ENCODE results near the gene NCKAP5. TPM values are rescaled to one million over a fixed set of nuclear protein-coding genes. Genes with fewer than 3 reads are reported as not detected.
"Not testable (repeated sequence)": the region's sequence is repeated elsewhere in the genome, so short reads cannot be mapped to it uniquely, and the experiment has no call there.

The NCKAP5 gene
- total and polyA plus RNA-seq, 2 donors, result 1.9 to 2.0 TPM

DNA sequence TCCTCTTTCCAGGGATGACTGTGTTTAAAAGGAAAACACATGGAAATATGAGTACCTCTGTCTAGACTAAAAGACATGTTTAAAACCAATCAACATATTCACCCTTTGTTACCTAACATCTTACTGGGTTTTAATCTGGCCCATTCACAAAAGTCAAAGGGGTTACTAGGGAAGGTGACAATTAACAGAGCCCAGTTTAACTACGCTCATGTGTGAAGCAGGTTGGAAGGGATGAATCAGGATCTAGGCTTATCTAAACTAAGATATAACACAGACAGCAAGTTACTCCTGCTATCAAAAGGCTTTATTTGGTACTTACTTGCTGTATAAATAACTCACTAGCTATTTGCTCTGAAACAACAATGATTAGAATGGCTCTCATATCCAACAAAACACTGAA, 337.0 kb downstream of the NCKAP5 start:
- Histone ChIP-seq H3K9me3 (ENCODE audit: control insufficient read depth in 2 of 2, insufficient read depth in 1 of 2, low read length in 1 of 2) (no peaks in the 10 kb centered on the region), H3K27ac (ENCODE audit: low read depth in 1 of 2, low read length in 1 of 2) (no peak overlapping the region), H3K4me1 (ENCODE audit: control insufficient read depth in 2 of 2, insufficient read depth in 2 of 2, low read length in 2 of 2) (no peaks in the 10 kb centered on the region), H3K27me3 (ENCODE audit: control insufficient read depth in 2 of 2, insufficient read depth in 1 of 2, low read length in 1 of 2) (no peaks in the 10 kb centered on the region), H3K36me3 (ENCODE audit: control insufficient read depth in 2 of 2, insufficient read depth in 2 of 2, low read length in 1 of 2) (no peaks in the 10 kb centered on the region), H3K4me3 (ENCODE audit: low read length in 2 of 2) (no peak overlapping the region)
- 91% methylated on average over 1 of the region's 1 CpG for WGBS
- DNase-seq (ENCODE audit: low read depth in 6 of 9, low spot score in 9 of 9), result no peak

DNA sequence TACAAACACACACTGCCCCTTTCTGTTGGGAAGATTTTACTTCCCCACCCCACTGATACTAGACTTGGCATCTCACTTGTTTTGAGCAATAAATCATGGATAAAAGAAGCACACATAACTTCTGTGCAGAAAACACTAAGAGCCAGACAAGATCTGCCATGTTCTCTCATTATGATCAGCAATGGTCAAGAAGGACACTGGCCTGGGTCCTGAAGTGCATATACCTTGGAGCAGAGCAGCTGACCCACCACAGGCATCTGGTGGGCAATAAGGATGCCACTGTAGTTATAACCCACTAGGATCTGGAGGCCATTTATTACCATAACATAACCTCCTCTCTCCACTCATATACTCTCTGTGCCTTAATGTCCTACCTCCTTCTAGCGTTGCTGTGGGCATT, 338.3 kb downstream of the NCKAP5 start:
- Histone ChIP-seq H3K4me1 (ENCODE audit: control insufficient read depth in 2 of 2, insufficient read depth in 2 of 2, low read length in 2 of 2) (no peaks in the 10 kb centered on the region), H3K4me3 (ENCODE audit: low read length in 2 of 2) (no peak overlapping the region), H3K27me3 (ENCODE audit: control insufficient read depth in 2 of 2, insufficient read depth in 1 of 2, low read length in 1 of 2) (no peaks in the 10 kb centered on the region), H3K9me3 (ENCODE audit: control insufficient read depth in 2 of 2, insufficient read depth in 1 of 2, low read length in 1 of 2) (no peaks in the 10 kb centered on the region), H3K27ac (ENCODE audit: low read depth in 1 of 2, low read length in 1 of 2) (no peak overlapping the region), H3K36me3 (ENCODE audit: control insufficient read depth in 2 of 2, insufficient read depth in 2 of 2, low read length in 1 of 2) (no peaks in the 10 kb centered on the region)
- 94% methylated on average over 1 of the region's 1 CpG for WGBS
- DNase-seq (ENCODE audit: low read depth in 6 of 9, low spot score in 9 of 9), result no peak

DNA sequence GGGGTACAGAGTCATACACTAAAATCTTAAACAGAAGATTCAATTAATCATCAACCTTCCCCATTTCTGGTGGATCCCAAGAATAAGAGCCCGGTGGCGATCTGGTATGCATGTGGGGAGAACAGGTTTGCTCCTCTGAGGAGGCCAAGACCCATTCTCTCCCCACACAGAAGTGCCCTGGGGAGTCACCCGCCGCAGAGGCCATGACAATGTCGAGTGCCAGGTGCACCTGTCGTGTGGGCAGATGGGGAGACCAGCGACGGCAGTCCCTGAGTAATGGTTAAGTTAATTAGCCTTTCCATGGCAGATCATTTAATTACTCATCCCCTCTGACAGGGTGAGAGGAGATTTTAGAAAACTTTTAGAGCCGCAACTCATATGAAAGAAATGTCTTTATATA, 345.0 kb downstream of the NCKAP5 start:
- 92% methylated on average over 9 of the region's 9 CpGs for WGBS
- no peaks in the 10 kb centered on the region for H3K27me3 ChIP-seq (ENCODE audit: control insufficient read depth in 2 of 2, insufficient read depth in 1 of 2, low read length in 1 of 2)
- no peak overlapping the region for H3K4me3 ChIP-seq (ENCODE audit: low read length in 2 of 2)
- no peak overlapping the region for H3K27ac ChIP-seq (ENCODE audit: low read depth in 1 of 2, low read length in 1 of 2)
- H3K4me1 ChIP-seq (ENCODE audit: control insufficient read depth in 2 of 2, insufficient read depth in 2 of 2, low read length in 2 of 2), result no peaks in the 10 kb centered on the region
- H3K9me3 ChIP-seq (ENCODE audit: control insufficient read depth in 2 of 2, insufficient read depth in 1 of 2, low read length in 1 of 2), result no peaks in the 10 kb centered on the region
- no peaks in the 10 kb centered on the region for H3K36me3 ChIP-seq (ENCODE audit: control insufficient read depth in 2 of 2, insufficient read depth in 2 of 2, low read length in 1 of 2)
- DNase-seq (ENCODE audit: low read depth in 6 of 9, low spot score in 9 of 9), result no peak

DNA sequence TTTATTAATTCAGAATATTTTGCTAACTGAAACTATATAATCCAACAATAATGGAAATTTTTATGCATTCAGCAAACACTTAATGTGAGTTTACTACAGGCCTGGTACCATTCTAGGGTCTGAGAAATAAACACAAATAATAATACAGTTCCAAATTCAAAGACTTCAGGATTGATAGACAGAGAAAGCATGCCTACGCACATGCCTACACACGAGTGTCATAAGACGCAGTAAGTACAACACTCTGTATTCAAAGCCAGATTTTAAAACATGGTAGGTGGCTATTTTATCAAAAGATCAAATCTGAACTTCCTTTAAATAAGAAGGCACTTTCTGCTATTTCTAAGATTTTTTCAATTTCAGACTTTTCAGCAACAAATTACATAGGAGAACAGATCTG, 346.9 kb downstream of the NCKAP5 start:
- Histone ChIP-seq H3K4me3 (ENCODE audit: low read length in 2 of 2) (no peak overlapping the region), H3K36me3 (ENCODE audit: control insufficient read depth in 2 of 2, insufficient read depth in 2 of 2, low read length in 1 of 2) (no peaks in the 10 kb centered on the region), H3K9me3 (ENCODE audit: control insufficient read depth in 2 of 2, insufficient read depth in 1 of 2, low read length in 1 of 2) (no peaks in the 10 kb centered on the region), H3K27me3 (ENCODE audit: control insufficient read depth in 2 of 2, insufficient read depth in 1 of 2, low read length in 1 of 2) (no peaks in the 10 kb centered on the region), H3K27ac (ENCODE audit: low read depth in 1 of 2, low read length in 1 of 2) (no peak overlapping the region), H3K4me1 (ENCODE audit: control insufficient read depth in 2 of 2, insufficient read depth in 2 of 2, low read length in 2 of 2) (no peaks in the 10 kb centered on the region)
- no peak for DNase-seq (ENCODE audit: low read depth in 6 of 9, low spot score in 9 of 9)
- WGBS, result 94% methylated on average over 3 of the region's 3 CpGs

DNA sequence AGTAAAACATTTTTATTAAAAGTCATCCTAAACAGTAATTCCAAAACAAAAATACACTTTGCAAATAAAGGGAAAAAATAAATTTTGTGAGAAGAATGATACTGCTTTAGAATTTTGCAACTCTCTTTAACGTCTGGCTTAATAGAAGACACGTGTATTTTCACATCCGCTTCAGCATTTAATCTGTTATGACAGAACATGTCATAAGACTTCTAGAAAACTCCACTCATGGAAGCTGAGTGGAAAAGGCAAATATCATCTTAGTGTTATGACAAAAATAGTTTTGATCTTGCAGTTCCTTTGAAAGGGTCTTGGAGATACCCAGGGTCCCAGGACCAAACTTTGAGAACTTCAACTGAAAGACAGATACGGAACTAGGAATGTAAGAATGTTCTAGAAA, 350.1 kb downstream of the NCKAP5 start:
- H3K4me1 ChIP-seq (ENCODE audit: control insufficient read depth in 2 of 2, insufficient read depth in 2 of 2, low read length in 2 of 2), result no peaks in the 10 kb centered on the region
- H3K27me3 ChIP-seq (ENCODE audit: control insufficient read depth in 2 of 2, insufficient read depth in 1 of 2, low read length in 1 of 2), result no peaks in the 10 kb centered on the region
- no peaks in the 10 kb centered on the region for H3K9me3 ChIP-seq (ENCODE audit: control insufficient read depth in 2 of 2, insufficient read depth in 1 of 2, low read length in 1 of 2)
- WGBS, result 95% methylated on average over 4 of the region's 4 CpGs
- no peak for DNase-seq (ENCODE audit: low read depth in 6 of 9, low spot score in 9 of 9)
- H3K36me3 ChIP-seq (ENCODE audit: control insufficient read depth in 2 of 2, insufficient read depth in 2 of 2, low read length in 1 of 2), result no peaks in the 10 kb centered on the region
- H3K4me3 ChIP-seq (ENCODE audit: low read length in 2 of 2), result no peak overlapping the region
- H3K27ac ChIP-seq (ENCODE audit: low read depth in 1 of 2, low read length in 1 of 2), result no peak overlapping the region

DNA sequence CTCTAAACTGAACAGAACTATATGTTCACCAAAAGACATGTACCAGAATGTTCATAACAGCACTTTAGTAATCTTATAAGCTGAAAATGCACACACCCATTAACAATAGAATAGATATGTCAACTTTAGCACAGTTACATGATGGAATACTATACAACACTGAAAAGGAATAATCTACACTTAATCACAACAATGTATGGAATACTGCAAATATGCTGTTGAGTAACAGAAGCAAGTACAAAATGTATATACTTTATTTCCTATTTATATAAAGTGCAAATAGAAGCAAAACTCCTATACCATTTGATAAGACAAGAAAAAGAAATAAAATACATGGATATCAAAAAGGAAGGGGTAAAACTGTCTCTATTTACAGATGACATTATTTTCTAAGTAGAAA, 352.8 kb downstream of the NCKAP5 start:
- Histone ChIP-seq H3K4me3 (ENCODE audit: low read length in 2 of 2) (no peak overlapping the region), H3K27ac (ENCODE audit: low read depth in 1 of 2, low read length in 1 of 2) (no peak overlapping the region), H3K9me3 (ENCODE audit: control insufficient read depth in 2 of 2, insufficient read depth in 1 of 2, low read length in 1 of 2) (no peaks in the 10 kb centered on the region), H3K27me3 (ENCODE audit: control insufficient read depth in 2 of 2, insufficient read depth in 1 of 2, low read length in 1 of 2) (no peaks in the 10 kb centered on the region), H3K36me3 (ENCODE audit: control insufficient read depth in 2 of 2, insufficient read depth in 2 of 2, low read length in 1 of 2) (no peaks in the 10 kb centered on the region), H3K4me1 (ENCODE audit: control insufficient read depth in 2 of 2, insufficient read depth in 2 of 2, low read length in 2 of 2) (no peaks in the 10 kb centered on the region)
- DNase-seq (ENCODE audit: low read depth in 6 of 9, low spot score in 9 of 9), result no peak

DNA sequence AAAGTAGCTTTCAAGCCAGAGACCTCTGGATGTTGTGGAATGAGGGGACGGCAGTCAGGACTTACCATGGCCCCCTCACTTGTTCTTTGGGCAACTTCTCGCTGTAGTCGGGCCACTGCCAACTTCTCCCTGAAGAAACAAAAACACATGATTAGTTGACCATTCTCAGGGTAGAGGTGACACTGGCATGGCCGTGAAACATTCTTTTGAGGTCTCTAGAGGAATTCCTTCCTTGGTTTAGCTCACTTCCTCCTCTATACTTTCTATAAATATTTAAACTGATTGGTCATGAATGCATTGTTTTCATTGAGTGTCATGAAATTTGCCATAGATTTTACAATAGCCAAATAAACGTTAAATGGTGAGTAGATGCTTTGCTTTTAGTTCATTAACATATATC, 354.6 kb downstream of the NCKAP5 start:
- Histone ChIP-seq H3K9me3 (ENCODE audit: control insufficient read depth in 2 of 2, insufficient read depth in 1 of 2, low read length in 1 of 2) (no peaks in the 10 kb centered on the region), H3K36me3 (ENCODE audit: control insufficient read depth in 2 of 2, insufficient read depth in 2 of 2, low read length in 1 of 2) (no peaks in the 10 kb centered on the region), H3K4me1 (ENCODE audit: control insufficient read depth in 2 of 2, insufficient read depth in 2 of 2, low read length in 2 of 2) (no peaks in the 10 kb centered on the region), H3K27ac (ENCODE audit: low read depth in 1 of 2, low read length in 1 of 2) (no peak overlapping the region), H3K27me3 (ENCODE audit: control insufficient read depth in 2 of 2, insufficient read depth in 1 of 2, low read length in 1 of 2) (no peaks in the 10 kb centered on the region), H3K4me3 (ENCODE audit: low read length in 2 of 2) (no peak overlapping the region)
- 78% methylated on average over 5 of the region's 5 CpGs for WGBS
- DNase-seq (ENCODE audit: low read depth in 6 of 9, low spot score in 9 of 9), result no peak

DNA sequence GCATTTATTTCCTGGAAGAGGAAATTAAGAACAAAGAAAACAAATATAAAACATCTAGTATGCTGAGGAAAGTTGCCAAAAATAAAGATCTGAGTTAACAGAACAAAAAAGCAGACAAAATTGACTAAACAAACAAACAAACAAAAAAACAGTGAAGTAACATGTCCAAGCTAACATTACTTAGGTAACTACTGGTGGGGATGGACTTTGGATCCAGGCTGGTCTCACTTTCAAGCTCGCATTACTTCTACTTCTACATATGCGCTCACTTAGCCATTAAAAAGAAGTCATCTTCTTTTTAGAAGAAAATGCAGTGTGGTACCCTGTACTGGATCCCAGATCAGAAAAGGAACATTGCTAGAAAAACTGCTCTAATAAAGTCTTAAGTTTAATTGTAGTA, 358.9 kb downstream of the NCKAP5 start:
- Histone ChIP-seq H3K27me3 (ENCODE audit: control insufficient read depth in 2 of 2, insufficient read depth in 1 of 2, low read length in 1 of 2) (no peaks in the 10 kb centered on the region), H3K4me1 (ENCODE audit: control insufficient read depth in 2 of 2, insufficient read depth in 2 of 2, low read length in 2 of 2) (no peaks in the 10 kb centered on the region), H3K4me3 (ENCODE audit: low read length in 2 of 2) (no peak overlapping the region), H3K36me3 (ENCODE audit: control insufficient read depth in 2 of 2, insufficient read depth in 2 of 2, low read length in 1 of 2) (no peaks in the 10 kb centered on the region), H3K9me3 (ENCODE audit: control insufficient read depth in 2 of 2, insufficient read depth in 1 of 2, low read length in 1 of 2) (no peaks in the 10 kb centered on the region), H3K27ac (ENCODE audit: low read depth in 1 of 2, low read length in 1 of 2) (no peak overlapping the region)
- no peak for DNase-seq (ENCODE audit: low read depth in 6 of 9, low spot score in 9 of 9)
- WGBS, result 97% methylated on average over 2 of the region's 2 CpGs

DNA sequence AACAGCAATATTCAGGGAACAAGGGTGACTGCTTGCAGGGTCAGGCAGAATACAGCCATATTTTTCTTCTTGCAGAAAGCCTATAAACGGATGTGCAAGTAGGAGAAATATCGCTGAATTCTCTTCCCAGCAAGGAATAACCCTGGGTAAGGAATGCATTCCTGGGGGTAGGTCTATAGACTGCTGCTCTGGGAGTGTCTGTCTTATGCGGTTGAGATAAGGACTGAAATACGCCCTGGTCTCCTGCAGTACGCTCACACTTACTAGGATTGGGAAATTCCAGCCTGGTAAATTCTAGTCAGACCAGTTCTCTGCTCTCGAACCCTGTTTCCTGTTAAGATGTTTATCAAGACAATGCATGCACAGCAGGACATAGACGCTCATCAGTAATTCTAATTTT, 361.6 kb downstream of the NCKAP5 start:
- H3K4me3 ChIP-seq (ENCODE audit: low read length in 2 of 2); DNase-seq (ENCODE audit: low read depth in 6 of 9, low spot score in 9 of 9); H3K27ac ChIP-seq (ENCODE audit: low read depth in 1 of 2, low read length in 1 of 2); H3K9me3 ChIP-seq (ENCODE audit: control insufficient read depth in 2 of 2, insufficient read depth in 1 of 2, low read length in 1 of 2); H3K27me3 ChIP-seq (ENCODE audit: control insufficient read depth in 2 of 2, insufficient read depth in 1 of 2, low read length in 1 of 2); H3K4me1 ChIP-seq (ENCODE audit: control insufficient read depth in 2 of 2, insufficient read depth in 2 of 2, low read length in 2 of 2); H3K36me3 ChIP-seq (ENCODE audit: control insufficient read depth in 2 of 2, insufficient read depth in 2 of 2, low read length in 1 of 2): not testable (repeated sequence)
- WGBS, result 92% methylated on average over 7 of the region's 7 CpGs

DNA sequence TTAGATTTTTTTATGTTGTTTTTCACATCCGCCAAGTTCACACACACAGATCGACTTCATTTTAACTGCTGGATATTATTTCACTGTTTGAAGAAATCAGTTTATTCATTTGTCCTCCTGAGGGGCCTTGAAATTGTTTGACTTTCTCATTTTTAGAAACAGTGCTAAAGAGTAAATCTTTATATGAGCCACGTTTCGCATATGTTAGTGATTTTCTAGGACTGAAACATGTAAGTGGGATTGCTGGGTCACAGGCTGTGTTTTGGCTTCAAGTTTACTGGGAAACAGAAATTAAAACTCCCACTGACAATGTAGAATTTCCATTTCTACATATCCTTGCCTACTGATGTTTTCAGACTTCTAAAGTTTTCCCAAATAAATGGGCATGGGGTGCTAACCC, 363.8 kb downstream of the NCKAP5 start:
- H3K9me3 ChIP-seq (ENCODE audit: control insufficient read depth in 2 of 2, insufficient read depth in 1 of 2, low read length in 1 of 2), result no peaks in the 10 kb centered on the region
- DNase-seq (ENCODE audit: low read depth in 6 of 9, low spot score in 9 of 9), result no peak
- no peak overlapping the region for H3K27ac ChIP-seq (ENCODE audit: low read depth in 1 of 2, low read length in 1 of 2)
- H3K27me3 ChIP-seq (ENCODE audit: control insufficient read depth in 2 of 2, insufficient read depth in 1 of 2, low read length in 1 of 2), result no peaks in the 10 kb centered on the region
- H3K4me3 ChIP-seq (ENCODE audit: low read length in 2 of 2), result no peak overlapping the region
- no peaks in the 10 kb centered on the region for H3K36me3 ChIP-seq (ENCODE audit: control insufficient read depth in 2 of 2, insufficient read depth in 2 of 2, low read length in 1 of 2)
- H3K4me1 ChIP-seq (ENCODE audit: control insufficient read depth in 2 of 2, insufficient read depth in 2 of 2, low read length in 2 of 2), result no peaks in the 10 kb centered on the region
- WGBS, result 94% methylated on average over 4 of the region's 4 CpGs

All from thymus (tissue), 11 donors.